PFSK-1 (cell line): ENCODE data around the gene SLC9A9.

ENCODE experiments used
- FOXP2 ChIP-seq: optimal IDR thresholded peaks from 2 replicates; pipeline ENCODE3; 2011; ENCODE audit warnings: borderline replicate concordance, control low read depth, inconsistent platforms; ENCODE audit not compliant: insufficient read depth; ENCODE audit errors: extremely low read length, extremely low read depth
- POLR2AphosphoS5 ChIP-seq: IDR thresholded peaks from 2 replicates; pipeline ENCODE4 v1.6.1; 2012; ENCODE audit warnings: low read depth, mild to moderate bottlenecking, control low read depth, low read length, moderate library complexity
- REST ChIP-seq, 2 experiments: IDR thresholded peaks; 2 replicates each; pipeline versions ENCODE4 v1.6.1 to v1.8.0; 2011 to 2012; ENCODE audit warnings: low read depth in 2 of 2, low read length in 2 of 2, control low read depth in 1 of 2, inconsistent platforms in 1 of 2, mild to moderate bottlenecking in 1 of 2, moderate library complexity in 1 of 2; ENCODE audit not compliant: insufficient read depth in 1 of 2
- SIN3A ChIP-seq: IDR thresholded peaks from 2 replicates; pipeline ENCODE4 v1.6.1; 2012; ENCODE audit warnings: mild to moderate bottlenecking, low read length, moderate library complexity, borderline replicate concordance; ENCODE audit not compliant: insufficient read depth
- TAF1 ChIP-seq: IDR thresholded peaks from 2 replicates; pipeline ENCODE4 v1.6.1; 2012; ENCODE audit warnings: low read length, control low read depth, borderline replicate concordance; ENCODE audit not compliant: insufficient read depth

SLC9A9 gene

GRCh38 chr3:143661677-143662076 lies 186.6 kb downstream of the SLC9A9 start:
- TF ChIP-seq TAF1 (no peak), FOXP2 (no peak), REST (IDR thresholded peaks at IDR 0.05; ENCODE audit: insufficient read depth in 1 of 2, low read depth in 2 of 2, low read length in 2 of 2) (no peak), SIN3A (no peak), POLR2AphosphoS5 (no peak)

DNA sequence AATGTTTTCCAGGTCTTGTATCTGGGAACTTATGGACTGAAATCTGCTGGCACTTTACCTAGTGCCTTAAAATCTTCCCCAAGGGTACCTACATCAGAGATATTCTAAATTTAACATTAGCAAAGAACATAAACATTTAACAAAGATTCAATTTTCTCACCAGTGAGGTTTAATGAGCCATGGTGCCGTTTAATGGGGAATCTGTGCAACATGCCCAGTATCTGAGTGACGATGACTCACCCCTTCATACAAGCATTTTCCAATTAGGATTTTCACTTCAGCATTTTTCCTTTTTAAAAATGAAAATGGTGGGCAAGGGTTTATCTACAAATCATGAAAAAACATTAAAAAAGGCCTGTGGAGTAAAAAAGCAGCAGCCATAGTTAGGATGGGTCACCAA lies 189.4 kb downstream of the SLC9A9 start:
- TF ChIP-seq POLR2AphosphoS5, result no peak
- no peak for TF ChIP-seq REST (IDR thresholded peaks at IDR 0.05; ENCODE audit: insufficient read depth in 1 of 2, low read depth in 2 of 2, low read length in 2 of 2)
- no peak for TF ChIP-seq SIN3A
- no peak for TF ChIP-seq TAF1
- TF ChIP-seq FOXP2, result no peak

GRCh38 chr3:143658116-143658515 lies 190.2 kb downstream of the SLC9A9 start:
- TF ChIP-seq REST (IDR thresholded peaks at IDR 0.05; ENCODE audit: insufficient read depth in 1 of 2, low read depth in 2 of 2, low read length in 2 of 2), result no peak
- TF ChIP-seq SIN3A, result no peak
- TF ChIP-seq POLR2AphosphoS5, result no peak
- no peak for TF ChIP-seq FOXP2
- TF ChIP-seq TAF1, result no peak

DNA sequence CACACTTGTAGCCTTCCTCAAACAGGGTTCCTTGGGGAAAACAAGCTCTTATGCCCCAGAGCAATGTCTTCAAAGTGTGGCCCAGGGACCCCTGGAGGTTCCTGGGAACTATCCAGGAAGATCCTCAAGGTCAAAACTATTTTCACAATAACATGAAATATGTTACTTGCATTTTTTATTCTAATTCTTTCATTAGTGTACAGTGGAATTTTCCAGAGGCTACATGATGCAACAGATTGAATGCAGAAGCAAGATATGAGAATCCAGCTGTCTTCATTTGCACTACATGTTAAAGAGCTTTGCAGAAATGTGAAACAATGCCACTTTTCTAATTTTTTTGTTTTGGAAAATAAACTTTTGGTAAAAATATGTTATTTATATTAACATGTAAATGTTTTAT lies 190.9 kb downstream of the SLC9A9 start:
- TF ChIP-seq REST (IDR thresholded peaks at IDR 0.05; ENCODE audit: insufficient read depth in 1 of 2, low read depth in 2 of 2, low read length in 2 of 2) (no peak), SIN3A (no peak), TAF1 (no peak), FOXP2 (no peak), POLR2AphosphoS5 (no peak)

GRCh38 chr3:143654906-143655305 lies 193.4 kb downstream of the SLC9A9 start:
- TF ChIP-seq POLR2AphosphoS5, result no peak
- no peak for TF ChIP-seq TAF1
- TF ChIP-seq REST (IDR thresholded peaks at IDR 0.05; ENCODE audit: insufficient read depth in 1 of 2, low read depth in 2 of 2, low read length in 2 of 2), result no peak
- no peak for TF ChIP-seq SIN3A
- TF ChIP-seq FOXP2, result no peak
